ENCODE results near the gene SLC22A1. TPM values are rescaled to one million over a fixed set of nuclear protein-coding genes. Genes with fewer than 3 reads are reported as not detected.

The SLC22A1 gene
- total RNA-seq, 1 experiment from 2014 or later, result 0.49 TPM

GRCh38 chr6:160207618-160208017 lies 86.0 kb downstream of the SLC22A1 start:
- DNase-seq, result no peak
- Histone ChIP-seq H3K9me3 (replicated peaks) (0 out of 2 replicates have a peak, but pooled peaks cover 5% of the 10 kb centered on the region), H3K36me3 (no peaks in the 10 kb centered on the region), H3K27me3 (no peaks in the 10 kb centered on the region), H3K4me3 (no peak overlapping the region), H3K4me1 (no peaks in the 10 kb centered on the region), H3K27ac (no peak overlapping the region)

Other genes with a start within 250 kb of the SLC22A1 start
- 0.04 TPM in 1 of 2 replicates, not detected in the other for gene MAS1, start 230.8 kb upstream of the SLC22A1 start, total RNA-seq (2014; rRNA removed; shearing (Covaris generic))
- 109 and 112 TPM in 2 replicates for gene IGF2R, start 152.7 kb upstream of the SLC22A1 start, total RNA-seq (2014; rRNA removed; shearing (Covaris generic))
- 0.02 TPM in 1 of 2 replicates, not detected in the other for gene SLC22A2, start 137.0 kb downstream of the SLC22A1 start, total RNA-seq (2014; rRNA removed; shearing (Covaris generic))
- not detected in 2 replicates for gene SLC22A3, start 226.6 kb downstream of the SLC22A1 start, total RNA-seq (2014; rRNA removed; shearing (Covaris generic))